Sigmoid colon (tissue), 4 donors: ENCODE measurements around the gene EIF3A.

Experiments
- EP300 ChIP-seq, 4 donors: sonication (generic); formaldehyde crosslinking; IDR thresholded peaks; one replicate each; pipeline ENCODE4 v1.6.1; 2017; ENCODE audit warnings: antibody characterized with exemption in 4 of 4
- POLR2A ChIP-seq, 2 donors: fragments of 450-650 bp; IDR thresholded peaks; one replicate each; pipeline ENCODE4 v1.6.1; 2016; ENCODE audit warnings: antibody characterized with exemption in 2 of 2, mild to moderate bottlenecking in 2 of 2, moderate library complexity in 2 of 2
- POLR2AphosphoS5 ChIP-seq, 4 donors: sonication (generic); formaldehyde crosslinking; IDR thresholded peaks; one replicate each; pipeline ENCODE4 v1.6.1; 2017; ENCODE audit warnings: antibody characterized with exemption in 4 of 4
- TF ChIP-seq, protein P1 (sequence below), 4 experiments: fragments of 450-650 bp in 3 of 4; fragments of 200-600 bp in 1 of 4; IDR thresholded peaks; one replicate each; pipeline ENCODE4 v1.5.1; 2016 to 2019; ENCODE audit warnings: antibody characterized with exemption in 4 of 4, mild to moderate bottlenecking in 3 of 4, moderate library complexity in 2 of 4

DNA sequence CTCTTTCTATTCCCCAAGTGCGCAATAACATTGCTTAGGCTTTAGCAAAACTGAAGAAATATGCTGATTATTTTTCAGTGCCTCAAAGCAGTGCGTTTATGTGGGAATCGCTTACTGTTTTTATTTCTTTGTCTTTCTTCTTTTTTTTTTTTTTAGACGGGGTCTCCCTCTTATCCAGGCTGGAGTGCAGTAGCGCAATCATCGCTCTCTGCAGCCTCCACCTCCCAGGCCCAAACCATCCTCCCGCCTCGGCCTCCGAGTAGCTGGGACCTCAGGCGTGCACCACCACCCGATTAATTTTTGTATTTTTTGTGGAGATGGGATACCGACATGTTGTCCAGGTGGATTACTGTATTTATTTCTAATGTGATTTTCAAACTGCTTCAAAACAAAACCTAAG lies 24.5 kb upstream of the EIF3A start:
- TF ChIP-seq, protein P1, sequence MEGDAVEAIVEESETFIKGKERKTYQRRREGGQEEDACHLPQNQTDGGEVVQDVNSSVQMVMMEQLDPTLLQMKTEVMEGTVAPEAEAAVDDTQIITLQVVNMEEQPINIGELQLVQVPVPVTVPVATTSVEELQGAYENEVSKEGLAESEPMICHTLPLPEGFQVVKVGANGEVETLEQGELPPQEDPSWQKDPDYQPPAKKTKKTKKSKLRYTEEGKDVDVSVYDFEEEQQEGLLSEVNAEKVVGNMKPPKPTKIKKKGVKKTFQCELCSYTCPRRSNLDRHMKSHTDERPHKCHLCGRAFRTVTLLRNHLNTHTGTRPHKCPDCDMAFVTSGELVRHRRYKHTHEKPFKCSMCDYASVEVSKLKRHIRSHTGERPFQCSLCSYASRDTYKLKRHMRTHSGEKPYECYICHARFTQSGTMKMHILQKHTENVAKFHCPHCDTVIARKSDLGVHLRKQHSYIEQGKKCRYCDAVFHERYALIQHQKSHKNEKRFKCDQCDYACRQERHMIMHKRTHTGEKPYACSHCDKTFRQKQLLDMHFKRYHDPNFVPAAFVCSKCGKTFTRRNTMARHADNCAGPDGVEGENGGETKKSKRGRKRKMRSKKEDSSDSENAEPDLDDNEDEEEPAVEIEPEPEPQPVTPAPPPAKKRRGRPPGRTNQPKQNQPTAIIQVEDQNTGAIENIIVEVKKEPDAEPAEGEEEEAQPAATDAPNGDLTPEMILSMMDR (IDR thresholded peaks at IDR 0.05) = no peak
- TF ChIP-seq POLR2A (IDR thresholded peaks at IDR 0.05) (no peak), POLR2AphosphoS5 (IDR thresholded peaks at IDR 0.05) (no peak), EP300 (IDR thresholded peaks at IDR 0.05) (no peak)
